A673 (cell line): Measurements from ENCODE around the gene PTCRA. TPM values are rescaled to one million over a fixed set of nuclear protein-coding genes. Genes with fewer than 3 reads are reported as not detected.

ENCODE experiments used
- BruUV-seq: library from RNA; stranded (reverse); fragments of 400-500 nt; replicated peaks from 2 replicates; lab custom pipeline; 2021; lab: Mats Ljungman, UMichigan
- CTCF ChIA-PET: fragments of 300-600 bp; sonication (Branson Sonifier 250); formaldehyde crosslinking; loops from one replicate; lab custom pipeline; 2022; ENCODE audit warnings: antibody characterized with exemption; lab: Charles Lee
- POLR2A ChIA-PET: fragments of 300-600 bp; sonication (Branson Sonifier 250); formaldehyde crosslinking; loops from one replicate; lab custom pipeline; 2022; ENCODE audit warnings: antibody characterized with exemption; ENCODE audit not compliant: low non-redundant PET; lab: Charles Lee
- DNase-seq: peaks from one replicate; pipeline ENCODE4 v3.0.0-alpha.2; 2015; ENCODE audit warnings: low spot score
- H3K27ac ChIP-seq: fragments of 200-600 bp; sonication (generic); 2 replicates; pipeline ENCODE4 v1.5.1; 2016; ENCODE audit warnings: mixed run types, low read depth, mild to moderate bottlenecking, mixed read lengths, antibody characterized with exemption, low read length; ENCODE audit not compliant: poor library complexity, severe bottlenecking
- H3K27me3 ChIP-seq: fragments of 200-600 bp; sonication (generic); replicated peaks from 2 replicates; pipeline ENCODE4 v1.6.1; 2017; ENCODE audit warnings: mixed run types, low read depth, mild to moderate bottlenecking, mixed read lengths, antibody characterized with exemption, low read length; ENCODE audit not compliant: insufficient read depth, poor library complexity
- H3K36me3 ChIP-seq: fragments of 200-600 bp; sonication (generic); 2 replicates; pipeline ENCODE4 v1.6.1; 2016; ENCODE audit warnings: mixed run types, mild to moderate bottlenecking, mixed read lengths, antibody characterized with exemption, low read length; ENCODE audit not compliant: insufficient read depth, poor library complexity, severe bottlenecking
- H3K4me1 ChIP-seq: fragments of 200-600 bp; sonication (generic); 2 replicates; pipeline ENCODE4 v1.6.1; 2017; ENCODE audit warnings: mixed run types, mild to moderate bottlenecking, mixed read lengths, antibody characterized with exemption, low read length; ENCODE audit not compliant: insufficient read depth, poor library complexity, severe bottlenecking
- H3K4me3 ChIP-seq: fragments of 200-600 bp; sonication (generic); 2 replicates; pipeline ENCODE4 v1.5.1; 2016; ENCODE audit warnings: low read depth, mixed run types, mild to moderate bottlenecking, mixed read lengths, low read length; ENCODE audit not compliant: poor library complexity, severe bottlenecking
- H3K9me3 ChIP-seq: fragments of 200-600 bp; sonication (generic); 2 replicates; pipeline ENCODE4 v1.6.1; 2016; ENCODE audit warnings: mixed run types, low read depth, mild to moderate bottlenecking, mixed read lengths, antibody characterized with exemption, low read length; ENCODE audit not compliant: poor library complexity, severe bottlenecking
- EZH2 ChIP-seq: fragments of 200-600 bp; sonication (generic); IDR thresholded peaks from 2 replicates; pipeline ENCODE4 v1.6.1; 2017; ENCODE audit warnings: borderline replicate concordance, low read depth, mild to moderate bottlenecking, mixed read lengths, antibody characterized with exemption, low read length; ENCODE audit not compliant: poor library complexity, severe bottlenecking
- intact Hi-C: fragments of 100-400 bp; cut with micrococcal nuclease; formaldehyde crosslinking; loops from one replicate; pipeline ENCODE4 v1.10.0; 2022; ENCODE audit not compliant: unreplicated experiment
- total RNA-seq: library from RNA; stranded (reverse); gene quantifications from 2 replicates; pipeline ENCODE4 v1.2.3, GENCODE V29; 2021
- TF ChIP-seq, protein P1 (sequence below): fragments of 300-800, 200-600 bp; sonication (generic); conservative IDR thresholded peaks from 2 replicates; pipeline ENCODE4 v1.5.1; 2017; ENCODE audit warnings: low read depth, mild to moderate bottlenecking, antibody characterized with exemption, low read length, moderate library complexity, mixed read lengths

PTCRA gene
- total RNA-seq, 1 experiment from 2014 or later = not detected

GRCh38 chr6:42923666-42924065 lies 7.8 kb downstream of the PTCRA start:
- no TSS peak for BruUV-seq

GRCh38 chr6:42925248-42925857 lies 9.5 kb downstream of the PTCRA start:
- Histone ChIP-seq H3K27me3 (no peaks in the 10 kb centered on the region), H3K9me3 (no peaks in the 10 kb centered on the region), H3K4me1 (peaks cover 5% of the 10 kb centered on the region), H3K36me3 (no peaks in the 10 kb centered on the region), H3K27ac (no peak overlapping the region), H3K4me3 (no peak overlapping the region)
- DNase-seq = no peak
- BruUV-seq = no TSS peak
- ChIA-PET POLR2A (no interaction called here), CTCF (no interaction called here)
- intact Hi-C loops = no loop called here
- TF ChIP-seq, protein P1, sequence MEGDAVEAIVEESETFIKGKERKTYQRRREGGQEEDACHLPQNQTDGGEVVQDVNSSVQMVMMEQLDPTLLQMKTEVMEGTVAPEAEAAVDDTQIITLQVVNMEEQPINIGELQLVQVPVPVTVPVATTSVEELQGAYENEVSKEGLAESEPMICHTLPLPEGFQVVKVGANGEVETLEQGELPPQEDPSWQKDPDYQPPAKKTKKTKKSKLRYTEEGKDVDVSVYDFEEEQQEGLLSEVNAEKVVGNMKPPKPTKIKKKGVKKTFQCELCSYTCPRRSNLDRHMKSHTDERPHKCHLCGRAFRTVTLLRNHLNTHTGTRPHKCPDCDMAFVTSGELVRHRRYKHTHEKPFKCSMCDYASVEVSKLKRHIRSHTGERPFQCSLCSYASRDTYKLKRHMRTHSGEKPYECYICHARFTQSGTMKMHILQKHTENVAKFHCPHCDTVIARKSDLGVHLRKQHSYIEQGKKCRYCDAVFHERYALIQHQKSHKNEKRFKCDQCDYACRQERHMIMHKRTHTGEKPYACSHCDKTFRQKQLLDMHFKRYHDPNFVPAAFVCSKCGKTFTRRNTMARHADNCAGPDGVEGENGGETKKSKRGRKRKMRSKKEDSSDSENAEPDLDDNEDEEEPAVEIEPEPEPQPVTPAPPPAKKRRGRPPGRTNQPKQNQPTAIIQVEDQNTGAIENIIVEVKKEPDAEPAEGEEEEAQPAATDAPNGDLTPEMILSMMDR = no peak
- no peak for TF ChIP-seq EZH2

More at GRCh38 chr6:42923666-42924065, 7.8 kb downstream of the PTCRA start:
- DNase-seq = no peak
- ChIA-PET CTCF (no interaction called here), POLR2A (no interaction called here)
- Histone ChIP-seq H3K9me3 (no peaks in the 10 kb centered on the region), H3K27me3 (no peaks in the 10 kb centered on the region), H3K4me1 (peaks cover 4% of the 10 kb centered on the region), H3K27ac (no peak overlapping the region), H3K36me3 (no peaks in the 10 kb centered on the region), H3K4me3 (no peak overlapping the region)
- intact Hi-C loops = no loop called here
- TF ChIP-seq, protein P1 = no peak
- TF ChIP-seq EZH2 = no peak

GRCh38 chr6:42928986-42929820 lies 13.3 kb downstream of the PTCRA start, which contains the start of gene CNPY3:
Gene CNPY3 (plus strand): TSS chr6:42929480. CDS start chr6:42929571, 91 bp downstream.
- no peaks in the 10 kb centered on the region for H3K27me3 ChIP-seq
- H3K9me3 ChIP-seq = no peaks in the 10 kb centered on the region
- POLR2A ChIA-PET = interaction anchor here (0.6 to 1.2 kb wide), 11 partner anchors 40 to 1150 kb away, joined by 3 to 22 read pairs (median 5); partner anchors contain the start of genes FRS3, KLHDC3, MEA1 and PEX6
- peaks cover 27% of the 10 kb centered on the region for H3K4me1 ChIP-seq
- intact Hi-C loops = no loop called here
- H3K36me3 ChIP-seq = peaks cover 3% of the 10 kb centered on the region
- CTCF ChIA-PET = interaction anchor here (0.6 kb wide), 2 partner anchors 81 to 1213 kb away, joined by 4 to 5 read pairs; no protein-coding TSS in a partner anchor
- BruUV-seq = no TSS peak
- DNase-seq = peak; percentile 99
- TF ChIP-seq EZH2 = no peak
- TF ChIP-seq, protein P1 = no peak
- peak within 1 kb of the TSS; percentile 61 for H3K4me3 ChIP-seq
- H3K27ac ChIP-seq = peak within 1 kb of the TSS; percentile 91
